SU-DHL-6 (cell line): Measurements from ENCODE around the gene UCN3.

ENCODE experiments used
- H2AFZ ChIP-seq: fragments of 200-600 bp; sonication (generic); 2 replicates; pipeline ENCODE4 v1.6.1; 2014; ENCODE audit warnings: low read depth, mild to moderate bottlenecking, moderate library complexity, mixed read lengths, antibody characterized with exemption, low read length; ENCODE audit not compliant: severe bottlenecking
- H3F3A ChIP-seq: fragments of 200-600 bp; shearing (Covaris generic); 2 replicates; pipeline ENCODE4 v1.6.0; 2016; ENCODE audit warnings: antibody characterized with exemption, mild to moderate bottlenecking; ENCODE audit not compliant: insufficient read depth
- H3K27ac ChIP-seq: fragments of 200-600 bp; sonication (generic); 2 replicates; pipeline ENCODE4 v1.5.1; 2016; ENCODE audit warnings: low read depth, mild to moderate bottlenecking, low read length, moderate library complexity, mixed read lengths
- H3K27me3 ChIP-seq: fragments of 200-600 bp; sonication (generic), shearing (Covaris generic); 2 replicates; pipeline ENCODE4 v1.6.0; 2014; ENCODE audit warnings: mild to moderate bottlenecking, low read length
- H3K36me3 ChIP-seq: fragments of 200-600 bp; sonication (generic); 2 replicates; pipeline ENCODE4 v1.6.1; 2014; ENCODE audit warnings: mild to moderate bottlenecking, low read length, mixed read lengths
- H3K4me2 ChIP-seq: fragments of 300-600, 200-600 bp; shearing (Covaris generic), sonication (generic); 2 replicates; pipeline ENCODE4 v1.6.0; 2014; ENCODE audit warnings: low read length, low read depth, mild to moderate bottlenecking; ENCODE audit not compliant: poor library complexity, severe bottlenecking
- H3K4me3 ChIP-seq: fragments of 200-600 bp; sonication (generic); 2 replicates; pipeline ENCODE4 v1.5.1; 2014; ENCODE audit warnings: antibody characterized with exemption, low read length, mild to moderate bottlenecking, mixed read lengths; ENCODE audit not compliant: insufficient read depth, poor library complexity, severe bottlenecking
- H3K79me2 ChIP-seq: fragments of 200-600 bp; sonication (generic); 2 replicates; pipeline ENCODE4 v1.6.1; 2014; ENCODE audit warnings: mild to moderate bottlenecking, low read length, moderate library complexity; ENCODE audit not compliant: insufficient read depth
- H3K9ac ChIP-seq: fragments of 200-600 bp; sonication (generic); 2 replicates; pipeline ENCODE4 v1.7.0; 2014; ENCODE audit warnings: mild to moderate bottlenecking, low read length
- H3K9me2 ChIP-seq: fragments of 200-600 bp; sonication (generic); replicated peaks from 2 replicates; pipeline ENCODE4 v1.6.1; 2014; ENCODE audit warnings: low read length; ENCODE audit not compliant: insufficient read depth
- H3K9me3 ChIP-seq: fragments of 200-600 bp; sonication (generic); 2 replicates; pipeline ENCODE4 v1.6.1; 2014; ENCODE audit warnings: low read length, mixed read lengths; ENCODE audit not compliant: insufficient read depth
- H4K20me1 ChIP-seq: fragments of 200-600 bp; sonication (generic); 2 replicates; pipeline ENCODE4 v1.6.1; 2014; ENCODE audit warnings: low read depth, mild to moderate bottlenecking, antibody characterized with exemption, low read length, moderate library complexity, mixed read lengths
- EZH2phosphoT487 ChIP-seq: fragments of 200-600 bp; sonication (generic), shearing (Covaris generic); conservative IDR thresholded peaks from 2 replicates; pipeline ENCODE4 v1.6.1; 2018; ENCODE audit warnings: mild to moderate bottlenecking, antibody characterized with exemption, low read length, moderate library complexity, mixed read lengths
- TF ChIP-seq, protein P1 (sequence below): fragments of 200-600 bp; sonication (generic); IDR thresholded peaks from one replicate; pipeline ENCODE4 v1.5.1; 2017; ENCODE audit warnings: antibody characterized with exemption, mild to moderate bottlenecking, low read length, moderate library complexity; ENCODE audit not compliant: insufficient read depth, poor library complexity, severe bottlenecking

The UCN3 gene

DNA sequence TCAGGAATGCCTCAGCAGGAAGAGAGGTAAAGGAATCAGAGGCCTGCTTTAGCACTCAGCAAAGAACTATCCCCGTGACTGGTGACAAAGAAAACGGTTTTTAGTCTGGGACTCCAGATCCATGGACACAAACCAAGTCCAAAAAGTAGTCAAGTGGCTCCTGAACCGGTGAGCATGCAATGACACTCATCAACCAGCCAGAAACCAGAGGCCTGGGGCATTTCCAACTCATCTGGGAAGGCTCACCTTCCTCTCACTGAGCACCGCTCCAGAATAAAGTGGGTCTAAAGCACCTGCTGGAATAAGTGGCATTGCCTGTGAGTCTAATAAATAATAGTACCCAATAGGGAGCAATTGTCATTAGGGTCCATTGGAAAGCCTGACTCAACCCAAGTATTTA lies 17.9 kb upstream of the UCN3 start:
- no peaks in the 10 kb centered on the region for H3F3A ChIP-seq
- no peaks in the 10 kb centered on the region for H3K9me3 ChIP-seq
- H3K4me2 ChIP-seq: no peak overlapping the region
- H3K27ac ChIP-seq: no peak overlapping the region
- H4K20me1 ChIP-seq: no peaks in the 10 kb centered on the region
- H3K9me2 ChIP-seq: no peaks in the 10 kb centered on the region
- H3K79me2 ChIP-seq: no peaks in the 10 kb centered on the region
- H3K4me3 ChIP-seq: no peak overlapping the region
- TF ChIP-seq, protein P1, sequence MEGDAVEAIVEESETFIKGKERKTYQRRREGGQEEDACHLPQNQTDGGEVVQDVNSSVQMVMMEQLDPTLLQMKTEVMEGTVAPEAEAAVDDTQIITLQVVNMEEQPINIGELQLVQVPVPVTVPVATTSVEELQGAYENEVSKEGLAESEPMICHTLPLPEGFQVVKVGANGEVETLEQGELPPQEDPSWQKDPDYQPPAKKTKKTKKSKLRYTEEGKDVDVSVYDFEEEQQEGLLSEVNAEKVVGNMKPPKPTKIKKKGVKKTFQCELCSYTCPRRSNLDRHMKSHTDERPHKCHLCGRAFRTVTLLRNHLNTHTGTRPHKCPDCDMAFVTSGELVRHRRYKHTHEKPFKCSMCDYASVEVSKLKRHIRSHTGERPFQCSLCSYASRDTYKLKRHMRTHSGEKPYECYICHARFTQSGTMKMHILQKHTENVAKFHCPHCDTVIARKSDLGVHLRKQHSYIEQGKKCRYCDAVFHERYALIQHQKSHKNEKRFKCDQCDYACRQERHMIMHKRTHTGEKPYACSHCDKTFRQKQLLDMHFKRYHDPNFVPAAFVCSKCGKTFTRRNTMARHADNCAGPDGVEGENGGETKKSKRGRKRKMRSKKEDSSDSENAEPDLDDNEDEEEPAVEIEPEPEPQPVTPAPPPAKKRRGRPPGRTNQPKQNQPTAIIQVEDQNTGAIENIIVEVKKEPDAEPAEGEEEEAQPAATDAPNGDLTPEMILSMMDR: no peak
- no peak for TF ChIP-seq EZH2phosphoT487
- no peaks in the 10 kb centered on the region for H3K36me3 ChIP-seq
- H3K27me3 ChIP-seq: no peaks in the 10 kb centered on the region; the same call in 1 of the 2 replicates
- no peak overlapping the region for H2AFZ ChIP-seq
- H3K9ac ChIP-seq: no peak overlapping the region

DNA sequence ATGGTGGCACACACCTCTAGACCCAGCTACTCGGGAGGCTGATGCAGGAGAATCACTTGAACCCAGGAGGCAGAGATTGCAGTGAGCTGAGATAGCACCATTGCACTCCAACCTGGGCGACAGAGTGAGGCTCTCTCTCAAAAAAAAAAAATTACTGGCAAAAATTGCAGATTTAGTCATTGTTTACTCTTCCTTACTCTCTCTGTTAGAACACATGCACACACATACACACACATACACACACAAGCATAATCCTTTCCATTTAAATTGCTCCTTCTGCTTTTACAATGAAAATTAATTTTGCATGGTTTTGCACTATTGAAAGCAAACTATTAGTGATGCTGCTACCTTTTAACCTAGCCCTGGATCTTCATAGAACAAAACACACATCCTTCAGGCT lies 15.4 kb upstream of the UCN3 start:
- H3K27me3 ChIP-seq: no peaks in the 10 kb centered on the region
- H3K36me3 ChIP-seq: no peaks in the 10 kb centered on the region
- no peak for TF ChIP-seq EZH2phosphoT487
- TF ChIP-seq, protein P1: no peak
- no peaks in the 10 kb centered on the region for H3K79me2 ChIP-seq
- H3K9me3 ChIP-seq: no peaks in the 10 kb centered on the region
- no peak overlapping the region for H2AFZ ChIP-seq
- H3K4me2 ChIP-seq: no peak overlapping the region
- no peaks in the 10 kb centered on the region for H4K20me1 ChIP-seq
- H3K9me2 ChIP-seq: no peaks in the 10 kb centered on the region
- no peaks in the 10 kb centered on the region for H3F3A ChIP-seq
- H3K9ac ChIP-seq: no peak overlapping the region
- H3K27ac ChIP-seq: no peak overlapping the region
- no peak overlapping the region for H3K4me3 ChIP-seq

DNA sequence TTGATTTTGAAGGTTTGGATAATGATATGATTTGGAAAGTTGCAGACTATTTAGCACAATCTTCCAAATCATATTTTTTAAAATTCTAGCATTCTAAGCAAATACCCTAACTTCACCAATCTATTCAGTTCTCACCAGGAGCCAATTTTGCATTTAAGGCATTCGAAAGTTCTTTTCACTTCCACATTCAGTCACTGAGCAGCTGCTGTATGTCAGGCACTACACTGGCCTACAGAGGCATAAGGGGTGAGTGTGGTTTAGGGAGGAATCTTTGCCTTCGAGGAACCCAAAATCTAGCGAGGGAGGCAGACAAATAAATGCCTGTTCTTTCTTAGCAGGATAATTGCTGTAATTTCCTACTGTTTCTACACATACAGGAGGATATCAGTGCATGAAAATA lies 10.7 kb upstream of the UCN3 start:
- H3F3A ChIP-seq: no peaks in the 10 kb centered on the region
- H3K79me2 ChIP-seq: no peaks in the 10 kb centered on the region
- no peak overlapping the region for H3K4me3 ChIP-seq
- no peaks in the 10 kb centered on the region for H3K9me3 ChIP-seq
- H3K36me3 ChIP-seq: no peaks in the 10 kb centered on the region
- H3K4me2 ChIP-seq: no peak overlapping the region
- TF ChIP-seq EZH2phosphoT487: no peak
- TF ChIP-seq, protein P1: no peak
- H2AFZ ChIP-seq: no peak overlapping the region
- H3K9ac ChIP-seq: no peak overlapping the region
- H3K9me2 ChIP-seq: no peaks in the 10 kb centered on the region
- no peaks in the 10 kb centered on the region for H4K20me1 ChIP-seq
- H3K27ac ChIP-seq: no peak overlapping the region
- no peaks in the 10 kb centered on the region for H3K27me3 ChIP-seq
